GM18520 (cell line): ENCODE data around the gene RAB44.

ENCODE experiments used
- ATAC-seq: cut with Tn5 transposase; IDR thresholded peaks from one replicate; pipeline ENCODE4 v1.9.1; 2021; ENCODE audit not compliant: unreplicated experiment

RAB44 gene

DNA sequence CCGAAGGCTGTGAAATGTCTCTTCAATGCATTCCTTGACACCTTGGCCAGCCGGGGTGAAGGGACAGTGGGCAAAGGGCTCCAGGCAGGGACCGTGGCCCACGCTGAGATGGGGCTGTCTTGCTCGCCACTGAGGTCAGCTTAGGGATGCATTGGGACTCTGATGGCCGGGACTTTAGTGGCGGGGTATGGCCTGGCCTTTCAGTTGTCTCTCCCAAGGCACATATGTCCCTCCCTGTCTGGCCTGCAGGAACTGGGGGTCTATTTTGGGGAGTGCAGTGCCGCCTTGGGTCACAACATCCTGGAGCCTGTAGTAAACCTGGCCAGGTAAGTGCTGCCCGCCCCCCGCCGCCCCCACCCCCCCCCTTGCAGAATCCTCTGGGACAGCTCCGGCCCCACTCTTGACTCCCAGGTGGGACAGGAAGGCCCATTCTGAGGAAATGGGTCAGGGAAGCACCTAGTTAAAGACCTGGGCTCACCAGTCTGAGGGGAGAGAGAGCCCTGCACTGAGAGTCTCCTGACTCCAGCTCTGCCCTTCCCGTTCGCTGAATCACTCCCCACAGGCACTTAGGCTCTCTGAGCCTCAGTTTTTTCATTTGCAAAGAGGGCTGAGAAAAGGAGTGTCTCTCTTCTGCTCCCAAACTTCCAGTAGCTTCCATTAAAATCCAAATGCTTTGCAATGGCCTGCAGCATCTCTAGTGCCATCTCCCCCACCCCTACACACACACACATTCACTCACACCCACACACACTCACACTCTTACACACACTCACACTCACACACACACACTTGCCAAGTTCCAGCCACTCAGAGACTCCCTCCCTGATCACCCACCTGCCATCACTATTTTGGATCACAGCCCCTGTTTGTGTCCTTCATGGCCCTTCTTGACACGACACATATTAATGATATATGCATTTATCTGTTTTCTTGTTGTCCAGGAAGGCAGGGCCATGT lies 33.1 kb downstream of the RAB44 start:
- ATAC-seq, result no peak

DNA sequence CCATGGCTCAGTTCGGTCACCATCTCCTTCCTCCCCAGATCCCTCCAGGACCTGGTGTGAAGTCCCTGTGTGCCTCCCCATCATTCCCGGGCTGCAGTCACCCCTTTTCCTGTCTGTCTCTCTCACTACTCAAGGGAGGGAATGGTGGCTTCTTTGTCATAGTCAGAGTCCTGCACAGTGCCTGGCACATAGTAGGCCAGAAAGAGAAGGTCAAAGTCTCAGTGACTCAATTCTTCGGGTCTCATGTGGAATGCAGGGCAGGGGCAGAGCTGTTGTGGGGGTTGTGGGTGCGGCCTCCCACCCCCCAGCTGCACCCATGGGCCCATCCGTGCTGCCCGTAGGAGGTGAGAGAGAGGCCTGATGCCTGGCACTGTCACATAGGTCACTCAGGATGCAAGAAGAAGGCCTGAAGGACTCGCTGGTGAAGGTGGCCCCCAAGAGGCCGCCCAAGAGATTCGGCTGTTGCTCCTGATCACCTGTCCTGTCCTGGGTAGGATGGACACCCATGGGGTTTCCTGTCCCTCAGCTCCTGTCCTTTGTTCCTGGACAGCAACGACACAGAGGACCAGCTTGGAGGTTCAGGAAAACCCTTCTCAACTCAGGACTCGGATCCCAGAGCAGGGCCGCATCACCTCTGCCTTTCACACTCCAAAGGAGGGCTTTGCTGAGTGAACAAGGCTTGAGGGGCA lies 34.1 kb downstream of the RAB44 start:
- ATAC-seq, result no peak

DNA sequence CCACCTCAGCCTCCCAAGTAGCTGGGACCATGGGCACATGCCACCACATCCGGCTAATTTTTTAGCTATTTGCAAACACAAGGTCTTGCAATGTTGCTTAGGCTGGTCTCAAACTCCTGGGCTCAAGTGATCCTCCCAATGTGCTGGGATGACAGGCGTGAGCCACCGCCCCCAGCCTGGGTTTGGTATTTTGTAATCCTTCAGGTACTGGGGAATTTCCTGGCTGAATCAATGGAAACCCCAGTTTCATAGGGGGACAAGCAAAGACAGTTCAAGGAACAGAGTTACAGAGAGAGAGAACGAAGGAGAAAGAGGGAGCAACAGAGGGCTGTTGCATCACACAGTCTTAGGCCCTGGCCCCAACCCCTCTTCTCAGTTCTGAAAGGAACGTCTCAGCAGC lies 35.7 kb downstream of the RAB44 start:
- no peak for ATAC-seq

DNA sequence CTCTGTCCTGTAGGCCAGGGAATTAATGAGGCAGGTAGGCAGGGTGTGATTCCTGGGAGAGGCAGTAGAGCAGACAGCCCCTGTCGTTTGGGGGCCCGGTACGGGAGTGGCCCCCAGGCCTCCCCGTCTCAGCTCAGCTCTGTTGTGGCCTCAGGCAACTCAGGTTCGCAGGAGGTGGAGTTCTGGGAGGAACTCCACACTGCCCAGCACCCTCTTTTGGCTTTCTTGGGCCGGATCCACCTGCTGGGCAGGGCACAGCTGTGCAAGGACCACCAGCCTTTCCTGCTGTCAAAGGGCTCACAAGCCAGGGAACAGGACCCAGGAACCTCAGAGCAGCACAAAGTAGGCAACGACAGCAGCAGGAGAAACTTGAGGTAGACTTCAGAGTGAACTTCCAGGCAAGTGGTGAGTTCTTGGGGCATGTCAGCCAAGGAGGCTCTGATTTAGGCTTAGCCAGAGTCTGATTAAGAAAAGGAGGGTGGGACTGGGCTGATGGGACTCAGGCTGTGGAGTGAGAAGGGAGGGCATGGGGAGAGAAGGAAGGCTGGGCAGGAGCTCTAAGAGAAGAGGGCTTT lies 36.9 kb downstream of the RAB44 start:
- no peak for ATAC-seq

DNA sequence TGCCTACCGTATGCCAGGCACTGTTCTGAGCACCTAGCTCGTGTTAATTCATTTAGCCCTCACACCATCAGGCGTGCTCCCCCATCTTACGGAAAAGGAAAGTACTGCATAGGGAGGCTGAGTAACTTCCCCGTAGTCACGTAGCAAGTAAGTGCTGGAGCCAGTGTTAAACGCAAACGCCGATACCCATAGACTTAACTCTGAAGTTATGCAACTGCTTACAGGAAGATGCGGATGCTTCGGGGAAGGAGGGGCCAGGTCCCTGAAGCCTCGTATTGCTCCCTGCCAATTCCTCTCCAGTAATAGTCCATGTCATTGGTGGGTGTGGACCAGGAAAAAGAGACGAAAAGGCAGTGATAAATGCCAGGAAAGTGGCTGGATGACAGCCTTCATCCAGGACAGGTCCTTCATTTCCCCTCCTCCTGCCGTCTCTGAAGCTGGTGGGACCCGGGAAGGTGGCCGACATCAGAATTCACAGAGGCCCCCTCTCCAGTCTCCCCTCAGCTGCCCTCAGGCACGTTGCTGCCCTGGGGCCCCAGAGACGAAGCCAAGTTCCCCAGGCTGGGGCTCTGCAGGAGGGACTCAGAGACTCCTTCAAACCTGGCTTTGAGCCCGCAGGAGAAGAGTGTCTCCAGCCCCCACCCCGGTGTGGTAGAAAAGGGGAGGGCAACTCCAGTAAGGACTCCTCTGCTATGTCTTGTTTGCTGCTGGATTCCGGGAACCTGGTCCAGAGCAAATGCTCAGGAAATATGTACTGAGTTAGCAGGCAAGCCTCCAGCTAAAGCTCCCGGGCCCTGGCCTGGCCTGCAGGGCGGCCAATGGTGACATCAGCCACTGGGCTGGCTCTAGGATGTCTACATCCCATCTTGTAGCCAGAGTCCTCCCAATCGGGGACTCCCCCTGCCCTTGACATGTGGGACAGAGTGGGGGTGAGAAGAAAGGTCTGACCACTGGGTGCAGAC lies 37.8 kb downstream of the RAB44 start:
- ATAC-seq, result no peak

DNA sequence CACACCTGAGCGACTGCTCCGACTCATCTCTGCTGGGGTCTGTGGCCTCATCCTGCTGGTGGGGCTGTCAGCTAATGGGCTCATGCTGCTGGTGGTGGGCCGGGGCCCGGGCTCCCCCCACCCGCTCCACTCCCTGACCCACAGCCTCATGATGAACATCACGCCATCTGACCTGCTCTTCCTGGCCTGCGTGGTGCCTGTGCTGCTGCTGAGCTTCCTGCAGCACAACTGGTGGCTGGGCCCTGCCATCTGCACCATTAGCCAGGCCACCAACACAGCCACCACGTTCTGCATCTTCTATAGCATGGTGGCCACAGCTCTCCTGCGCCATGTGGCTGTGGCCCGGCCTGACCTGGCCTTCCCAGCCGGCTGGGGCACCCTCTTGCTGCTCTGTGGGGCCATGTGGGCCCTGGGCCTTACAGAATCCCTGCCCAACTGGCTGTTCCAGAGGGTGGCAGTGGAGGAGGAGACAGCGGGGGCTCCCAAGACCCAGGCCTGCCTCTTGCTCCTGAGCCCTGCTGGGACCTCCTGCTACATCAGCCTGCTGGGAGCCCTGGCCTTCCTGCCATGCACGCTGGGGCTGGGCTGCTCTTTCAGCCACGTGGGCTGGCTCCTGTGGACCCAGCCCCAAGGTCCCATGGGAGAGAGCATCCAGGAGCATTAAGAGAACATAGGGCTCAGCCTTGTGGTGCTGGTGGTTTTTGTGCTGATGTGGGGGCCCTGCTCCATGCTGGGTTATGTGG lies 39.6 kb downstream of the RAB44 start:
- ATAC-seq, result no peak

DNA sequence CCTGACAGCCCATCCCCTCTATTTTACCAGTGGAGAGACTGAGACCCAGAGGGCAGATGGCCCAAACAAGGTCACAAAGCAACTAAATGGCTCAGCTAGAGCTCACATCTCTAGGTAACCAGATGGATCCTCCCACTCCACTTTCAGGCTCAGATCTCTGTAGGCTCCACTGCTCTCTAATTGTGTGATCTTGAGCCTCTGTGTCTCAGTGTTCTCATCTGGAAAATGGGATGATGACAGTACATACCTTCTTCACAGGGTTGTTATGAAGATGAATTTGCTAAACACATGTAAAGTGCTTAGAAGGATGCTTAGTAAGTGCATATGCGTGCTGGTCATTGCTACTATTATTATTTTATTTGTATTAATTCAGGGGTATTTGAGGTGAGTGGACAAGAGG lies 40.5 kb downstream of the RAB44 start:
- ATAC-seq, result no peak

DNA sequence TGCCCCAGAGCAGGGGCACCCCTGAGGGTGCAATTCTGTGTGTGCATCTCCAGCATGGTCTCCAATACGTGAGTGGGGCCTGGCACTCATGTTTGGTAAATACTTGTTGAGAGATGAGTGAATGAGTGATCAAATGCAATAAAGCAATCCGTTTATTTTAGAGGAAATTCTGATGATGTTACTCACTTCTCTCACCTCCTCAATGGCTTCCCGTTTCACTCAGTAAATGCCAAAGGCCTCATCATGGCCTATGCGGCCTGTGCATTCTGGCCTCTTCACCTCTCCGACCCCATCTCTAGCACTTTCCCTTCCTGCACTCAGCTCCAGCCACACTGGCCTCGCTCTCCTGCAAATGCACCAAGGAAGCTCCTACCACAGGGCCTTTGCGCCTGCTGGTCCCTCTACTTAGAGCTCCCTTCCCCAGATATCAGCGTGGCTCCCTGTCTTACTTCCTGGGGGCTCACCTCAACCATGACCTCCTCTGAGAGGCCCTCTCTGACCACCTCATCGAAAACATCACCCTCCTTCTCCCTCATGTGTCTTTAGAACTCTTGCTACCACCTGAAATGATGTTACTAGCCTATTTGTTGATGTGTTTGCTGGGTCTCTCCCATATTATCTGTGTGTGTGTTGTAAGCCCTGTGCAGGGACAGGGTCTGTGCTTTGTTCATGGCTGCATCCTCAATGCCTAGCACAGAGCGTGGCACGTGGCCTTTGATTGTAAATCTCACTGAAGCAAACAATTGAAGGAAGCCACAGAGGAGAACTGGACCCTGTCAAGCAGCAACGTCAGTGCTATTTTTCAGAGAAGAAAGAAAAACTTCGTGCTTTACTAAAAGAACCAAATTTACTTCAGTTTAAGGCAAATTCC lies 42.6 kb downstream of the RAB44 start:
- ATAC-seq, result no peak

DNA sequence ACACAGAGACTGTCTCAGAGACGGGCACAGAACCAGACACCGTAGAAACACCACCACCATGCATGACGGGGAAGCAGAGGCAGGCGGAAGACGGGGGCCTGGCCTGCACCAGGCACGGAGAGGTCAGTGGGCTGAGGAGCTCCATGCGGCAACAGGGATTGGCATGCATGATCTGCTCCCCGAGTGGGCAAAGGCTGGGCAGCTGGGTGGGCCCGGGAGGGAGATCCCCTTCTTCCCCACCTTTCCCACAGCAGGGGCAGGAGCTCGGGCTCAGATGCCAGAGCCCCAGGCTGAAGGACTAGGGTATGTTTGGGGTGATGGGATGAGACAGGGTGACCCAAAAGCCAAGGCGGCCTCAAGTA lies 43.2 kb downstream of the RAB44 start:
- ATAC-seq, result no peak

DNA sequence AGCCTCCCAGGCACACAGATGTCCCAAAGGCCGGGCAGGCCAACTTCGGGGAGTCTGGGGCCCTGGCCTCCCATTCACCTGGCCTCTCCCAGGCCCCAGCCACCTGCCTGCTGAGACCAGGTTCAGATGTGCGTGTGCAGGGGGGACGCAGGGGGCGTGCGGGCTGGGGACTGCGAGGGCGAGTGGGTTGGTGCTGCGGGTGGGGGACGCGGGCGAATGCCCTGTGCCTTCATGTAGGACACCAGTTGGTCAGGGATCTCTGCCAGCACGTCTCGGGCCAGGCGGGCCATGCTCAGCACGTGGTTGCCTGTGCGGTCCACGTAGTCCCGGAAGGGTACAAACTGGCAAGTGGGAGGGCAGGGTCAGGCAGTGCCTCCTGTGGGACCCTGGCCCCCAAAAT lies 44.5 kb downstream of the RAB44 start:
- ATAC-seq, result no peak

DNA sequence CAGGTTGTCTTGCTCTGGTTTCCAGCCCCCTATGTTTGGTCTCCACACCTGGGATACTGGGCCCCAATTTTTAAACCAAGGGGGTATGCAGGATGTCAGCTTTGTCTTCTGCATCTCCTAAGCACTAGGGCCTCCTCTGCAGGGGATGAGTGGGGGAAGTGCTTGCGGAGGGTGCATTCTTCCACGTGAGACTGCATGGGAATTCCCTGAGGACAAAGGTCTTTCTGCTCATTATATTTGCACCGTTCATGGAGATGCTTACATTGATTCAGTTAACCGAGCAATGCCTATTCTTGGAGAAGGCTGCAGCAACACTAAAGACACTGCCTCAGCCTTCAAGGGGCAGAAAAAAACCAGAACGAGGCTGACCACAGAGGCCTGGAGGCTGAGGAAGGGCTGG lies 45.4 kb downstream of the RAB44 start:
- ATAC-seq, result no peak

DNA sequence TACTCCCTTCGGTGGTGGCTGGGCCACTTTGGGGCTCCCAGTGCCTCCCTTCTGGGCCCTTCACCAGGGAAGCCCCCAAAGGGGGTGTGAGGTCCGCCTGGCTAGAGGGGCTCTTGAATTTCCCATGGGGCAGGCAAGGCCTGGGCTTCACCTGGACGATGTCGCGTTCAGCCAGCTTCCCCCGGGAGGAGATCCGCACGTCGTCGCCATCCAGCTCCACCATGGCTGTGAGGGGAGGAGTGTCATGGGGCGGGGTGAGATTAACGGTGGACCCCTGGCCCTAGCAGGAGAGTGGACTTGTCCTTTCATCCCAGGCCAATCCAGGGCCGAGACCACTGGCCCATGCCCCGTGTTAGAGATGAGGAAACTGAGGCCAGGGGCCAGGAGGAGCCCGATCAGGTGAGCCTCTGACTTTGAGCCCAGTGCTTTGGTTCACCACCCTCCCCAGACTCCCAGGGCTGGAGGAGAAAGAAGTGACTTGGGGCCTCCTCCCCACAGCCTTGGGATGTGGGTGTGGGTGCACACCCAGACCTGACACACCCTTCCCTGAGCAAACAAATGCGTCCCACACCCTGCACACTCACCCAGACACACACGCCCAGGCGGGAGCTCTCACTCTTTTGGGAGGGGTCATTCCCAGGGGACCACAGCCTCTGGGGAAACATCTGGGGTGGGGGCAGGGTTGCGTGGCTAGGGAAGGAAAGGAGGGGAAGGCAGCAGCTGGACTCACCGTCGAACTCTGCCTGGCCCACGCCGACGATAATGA lies 46.1 kb downstream of the RAB44 start:
- no peak for ATAC-seq

DNA sequence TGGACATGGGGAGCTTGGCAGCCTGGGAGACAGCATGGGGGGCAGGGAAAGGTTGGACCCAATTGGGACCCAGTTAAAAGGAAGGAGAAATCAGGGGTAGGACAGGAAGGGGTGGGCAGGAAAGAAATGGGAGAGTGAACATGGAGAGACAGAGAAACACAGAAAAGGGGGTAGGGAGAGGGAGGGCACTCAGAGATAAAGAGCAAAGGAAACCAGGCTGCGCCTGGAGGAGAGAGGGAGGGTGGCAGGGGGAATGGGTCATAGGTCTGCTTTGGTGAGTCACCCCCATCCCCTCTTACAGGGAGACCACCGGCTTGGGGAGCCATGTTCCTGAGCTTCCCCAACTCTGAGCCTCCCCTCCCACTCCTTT lies 46.7 kb downstream of the RAB44 start:
- ATAC-seq, result no peak

DNA sequence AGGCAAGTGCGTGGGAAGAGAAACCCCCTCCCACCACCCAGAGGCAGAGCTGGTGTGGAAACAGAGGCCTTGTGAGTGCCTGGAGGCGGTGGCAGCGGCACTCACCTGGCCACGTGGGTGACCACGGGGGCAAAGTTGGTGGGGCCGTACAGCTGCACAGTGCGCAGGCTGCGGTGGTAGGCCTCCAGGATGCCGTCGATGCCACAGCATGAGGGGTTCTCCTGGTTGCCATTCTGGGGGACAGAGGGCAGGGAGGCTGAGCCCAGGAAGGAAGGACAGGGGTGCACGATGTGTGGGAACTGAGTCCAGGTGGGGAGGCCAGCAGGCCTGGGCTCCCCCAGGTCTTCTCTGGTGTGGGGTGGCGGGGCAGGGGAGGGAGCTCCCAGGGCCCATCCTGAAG lies 47.7 kb downstream of the RAB44 start:
- no peak for ATAC-seq

DNA sequence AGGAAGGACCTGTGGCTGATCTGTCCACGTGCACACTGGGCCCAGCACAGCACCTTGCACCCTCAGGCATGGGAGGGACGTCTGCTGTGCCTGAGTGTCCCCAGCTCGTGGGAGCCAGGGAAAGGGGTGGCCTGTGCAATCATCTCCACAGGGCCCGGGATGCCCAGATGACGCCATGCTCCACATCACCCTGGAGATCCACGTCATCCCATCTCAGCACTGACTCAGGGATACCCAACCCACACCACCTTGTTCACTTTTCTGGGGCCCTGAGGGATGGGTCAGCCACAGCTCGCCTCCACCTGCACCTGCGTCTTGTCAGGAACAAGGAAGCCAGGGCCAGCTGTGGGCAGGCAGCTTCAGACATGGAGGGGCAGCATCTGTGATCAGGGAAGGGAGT lies 48.2 kb downstream of the RAB44 start:
- no peak for ATAC-seq

DNA sequence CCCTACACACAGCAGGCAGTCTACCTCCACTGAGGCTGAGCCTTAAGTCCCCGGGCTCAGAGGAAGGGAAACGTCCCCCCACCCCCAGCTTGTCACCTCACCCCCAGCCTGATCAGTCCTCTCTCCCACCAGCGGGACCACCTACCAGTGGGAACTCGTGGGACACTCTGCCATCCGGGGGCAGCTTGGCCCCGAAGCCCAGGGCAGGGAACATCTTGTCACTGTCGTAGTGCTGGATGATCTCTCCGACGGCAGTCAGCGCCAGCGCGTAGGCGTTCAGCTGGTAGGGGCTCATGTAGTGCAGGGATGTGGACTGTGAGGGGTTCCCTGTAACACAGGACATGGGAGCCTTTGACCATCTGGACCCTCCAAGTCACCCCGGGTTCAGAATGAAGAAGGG lies 48.6 kb downstream of the RAB44 start:
- no peak for ATAC-seq

DNA sequence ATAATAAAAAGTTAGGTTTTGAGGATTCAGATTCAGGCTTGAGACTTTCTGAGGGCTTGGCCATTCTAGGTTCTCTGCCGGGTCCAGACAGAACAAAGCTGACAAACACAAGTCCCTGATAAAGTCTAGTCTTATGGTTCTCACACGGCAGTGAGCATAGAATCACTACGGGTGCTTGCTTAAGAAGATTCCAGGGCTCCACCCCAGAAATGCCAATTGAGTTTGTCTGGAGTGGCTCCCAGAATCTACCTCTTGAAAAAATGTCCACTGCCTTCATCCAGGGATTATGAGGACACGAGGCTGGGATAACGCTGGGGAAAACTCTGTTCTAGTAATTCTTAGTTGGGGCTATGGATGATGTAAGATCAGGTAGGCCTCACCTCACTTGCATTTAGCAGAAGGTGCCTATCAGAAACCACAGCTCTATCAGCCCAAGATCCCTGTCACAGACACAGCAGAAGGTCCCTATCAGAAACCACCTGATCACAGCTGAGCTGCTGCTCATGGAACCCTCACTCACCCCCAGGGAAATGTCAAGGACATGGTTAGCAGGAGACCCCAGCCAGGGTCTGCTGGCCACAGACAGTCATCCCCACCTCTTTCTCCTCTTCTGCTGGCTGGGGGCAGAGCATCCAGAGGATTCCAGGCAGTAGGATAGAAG lies 52.3 kb downstream of the RAB44 start:
- ATAC-seq, result no peak

DNA sequence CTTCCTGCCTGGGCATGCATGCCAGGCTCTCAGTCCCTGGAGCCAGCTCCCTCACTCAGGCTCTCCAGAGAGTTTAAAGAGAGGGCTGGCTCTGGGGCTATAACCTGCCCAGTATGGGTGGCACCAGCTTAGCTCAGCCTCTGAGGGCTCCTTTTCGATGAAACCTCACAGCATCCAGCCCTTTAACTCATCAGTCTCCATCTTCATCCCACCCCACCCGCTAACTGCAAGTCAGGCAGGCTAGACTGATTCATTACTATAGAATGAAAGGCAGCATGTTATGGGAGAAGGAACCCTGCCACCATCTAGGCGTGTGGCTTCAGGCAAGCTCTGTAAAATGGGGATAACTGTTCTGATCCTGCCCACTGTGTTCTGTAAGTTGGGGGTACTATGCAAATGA lies 53.5 kb downstream of the RAB44 start:
- no peak for ATAC-seq
